Measurements from ENCODE around the gene POU4F1. TPM values are rescaled to one million over a fixed set of nuclear protein-coding genes. Genes with fewer than 3 reads are reported as not detected.

POU4F1 gene
- total RNA-seq, 1 experiment from 2014 or later, result 0.26 TPM

- H3K79me2 ChIP-seq (ENCODE audit: insufficient read depth, low read length), result no peaks in the 10 kb centered on the region
- no peak overlapping the region for H3K27ac Mint-ChIP-seq
- no peak overlapping the region for H3K23ac ChIP-seq (ENCODE audit: insufficient read length, low read depth, low read length)
- H4K5ac ChIP-seq (ENCODE audit: insufficient read length, low read depth, low read length), result no peak overlapping the region
- no peak overlapping the region for H3K4me3 Mint-ChIP-seq
- no CpG with 5 or more reads among the region's 3 CpGs for WGBS (ENCODE audit: extremely low coverage, insufficient read length, low lambda C conversion rate)
- no peak overlapping the region for H4K8ac ChIP-seq (replicated peaks; ENCODE audit: insufficient read length, low read depth, low read length)
- H2BK15ac ChIP-seq (ENCODE audit: low read depth, low read length), result no peak overlapping the region
- H3T11ph ChIP-seq (ENCODE audit: low read length), result no peak overlapping the region
- peaks cover 8 to 22% of the 10 kb centered on the region in 2 experiments; a peak in 4 of 5 replicates for H3K9me3 Mint-ChIP-seq
- H3K27ac ChIP-seq (ENCODE audit: insufficient read length, low read depth, low read length), result no peak overlapping the region
- DNase-seq, result no peak
- no peak overlapping the region for H2AK5ac ChIP-seq (ENCODE audit: insufficient read length, low read length)
- H2BK120ac ChIP-seq (ENCODE audit: low read depth, low read length, poor library complexity, severe bottlenecking), result no peak overlapping the region
- peaks cover 96% of the 10 kb centered on the region for H3K27me3 Mint-ChIP-seq (ENCODE audit: low read depth)
- H2BK5ac ChIP-seq (ENCODE audit: insufficient read length, low read length), result no peak overlapping the region
- H3K56ac ChIP-seq (ENCODE audit: insufficient read length, low read depth, low read length), result no peak overlapping the region
- no peaks in the 10 kb centered on the region for H3K9me3 ChIP-seq (ENCODE audit: control insufficient read depth, low read depth, low read length)
- no peaks in the 10 kb centered on the region for H3K4me1 ChIP-seq (ENCODE audit: insufficient read depth, low read length)
- H4K20me1 ChIP-seq (ENCODE audit: control insufficient read depth, insufficient read depth, insufficient read length), result no peaks in the 10 kb centered on the region
- no peak overlapping the region for H2BK12ac ChIP-seq (ENCODE audit: insufficient read length, low read depth, low read length)
- H3K4me2 ChIP-seq (ENCODE audit: insufficient read depth, insufficient read length, low read length), result no peak overlapping the region
- no peak overlapping the region for H2BK20ac ChIP-seq (ENCODE audit: low read depth, low read length, poor library complexity, severe bottlenecking)
- H3K36me3 Mint-ChIP-seq (ENCODE audit: insufficient read depth in 1 of 3, low read depth in 3 of 3), result peaks cover 0 to 2% (median 2%) of the 10 kb centered on the region in 3 experiments; a peak in 3 of 7 replicates
- no peak for TF ChIP-seq CTCF (conservative IDR thresholded peaks at IDR 0.05)
- no peak overlapping the region for H2AFZ ChIP-seq (ENCODE audit: low read length)
- H3K27me3 ChIP-seq (ENCODE audit: insufficient read depth, low read length), result peaks cover 83% of the 10 kb centered on the region
- H3K14ac ChIP-seq (ENCODE audit: insufficient read depth, low read length), result no peak overlapping the region
- no peak overlapping the region for H4K91ac ChIP-seq (ENCODE audit: insufficient read length, low read depth, low read length)
- H3K18ac ChIP-seq (ENCODE audit: insufficient read length, low read depth, low read length), result no peak overlapping the region
- peaks cover 27% of the 10 kb centered on the region for H3K23me2 ChIP-seq (ENCODE audit: insufficient read length, low read depth, low read length, poor library complexity, severe bottlenecking)
- H3K9ac ChIP-seq (ENCODE audit: extremely low read depth, insufficient read length, low read length), result no peak overlapping the region
- H3K79me1 ChIP-seq (ENCODE audit: insufficient read depth, low read depth, low read length, poor library complexity, severe bottlenecking), result no peaks in the 10 kb centered on the region
- H3K4ac ChIP-seq (ENCODE audit: low read depth, low read length), result no peak overlapping the region
- peaks cover 28 to 52% of the 10 kb centered on the region in 2 experiments for H3K4me1 Mint-ChIP-seq
These were observed 5.1 kb downstream of the POU4F1 start for GRCh38 chr13:78598116-78598781.

Measured in H9 (cell line).